ENCODE results near the gene TNS3.

The TNS3 gene

DNA sequence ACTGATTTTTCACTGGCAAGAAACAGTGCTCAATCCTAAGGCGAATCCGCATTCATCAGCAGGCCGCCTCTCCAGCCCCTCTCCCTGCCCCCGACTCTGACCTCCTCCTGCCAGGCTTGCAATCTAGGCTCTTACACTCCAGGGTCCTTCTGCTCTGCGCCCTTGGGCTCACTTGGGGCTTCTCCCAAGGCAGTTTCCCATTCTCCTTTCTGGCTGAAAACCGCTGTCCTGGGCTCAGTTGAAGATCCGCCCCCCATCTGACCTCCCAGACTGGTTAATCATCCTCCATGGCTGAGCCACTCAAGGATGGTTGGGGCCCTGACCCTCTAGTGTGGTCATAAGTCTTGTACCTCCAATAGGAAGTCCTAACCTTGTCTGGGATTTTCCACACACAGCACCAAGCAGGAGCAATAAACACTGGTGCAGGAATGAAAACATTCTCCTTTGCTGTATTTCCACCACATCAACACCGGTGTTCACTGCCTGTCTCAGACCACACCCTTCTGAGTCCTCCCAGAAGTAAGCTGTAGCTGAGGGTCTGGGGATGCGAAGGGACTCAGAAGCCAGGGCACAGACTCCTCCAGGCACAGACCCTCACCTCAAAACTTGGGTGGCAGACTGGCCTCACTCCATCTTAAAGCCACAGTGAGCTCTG lies 42.4 kb downstream of the TNS3 start:
- no peak for DNase-seq

DNA sequence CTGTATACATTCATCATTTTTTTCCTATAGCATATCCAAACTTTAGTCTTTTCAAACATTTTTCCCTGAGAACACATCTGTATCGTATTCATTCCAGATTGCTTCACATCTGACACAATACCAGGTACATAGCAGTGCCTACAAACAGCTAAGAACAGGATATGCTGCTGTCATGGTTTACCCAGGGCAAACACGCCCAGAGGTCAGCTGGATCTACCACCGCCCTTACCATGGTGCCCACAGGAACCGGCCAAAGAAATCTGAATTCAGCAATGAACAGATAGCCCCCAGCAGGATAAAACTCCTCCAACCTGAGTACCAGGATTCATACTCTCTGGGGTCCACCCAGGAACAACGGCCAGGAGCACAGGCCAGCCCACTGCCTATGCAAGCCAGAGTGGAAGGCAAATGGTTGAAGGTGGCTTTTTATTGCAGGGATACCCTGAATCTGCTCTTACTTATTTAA lies 43.0 kb downstream of the TNS3 start:
- no peak for DNase-seq

DNA sequence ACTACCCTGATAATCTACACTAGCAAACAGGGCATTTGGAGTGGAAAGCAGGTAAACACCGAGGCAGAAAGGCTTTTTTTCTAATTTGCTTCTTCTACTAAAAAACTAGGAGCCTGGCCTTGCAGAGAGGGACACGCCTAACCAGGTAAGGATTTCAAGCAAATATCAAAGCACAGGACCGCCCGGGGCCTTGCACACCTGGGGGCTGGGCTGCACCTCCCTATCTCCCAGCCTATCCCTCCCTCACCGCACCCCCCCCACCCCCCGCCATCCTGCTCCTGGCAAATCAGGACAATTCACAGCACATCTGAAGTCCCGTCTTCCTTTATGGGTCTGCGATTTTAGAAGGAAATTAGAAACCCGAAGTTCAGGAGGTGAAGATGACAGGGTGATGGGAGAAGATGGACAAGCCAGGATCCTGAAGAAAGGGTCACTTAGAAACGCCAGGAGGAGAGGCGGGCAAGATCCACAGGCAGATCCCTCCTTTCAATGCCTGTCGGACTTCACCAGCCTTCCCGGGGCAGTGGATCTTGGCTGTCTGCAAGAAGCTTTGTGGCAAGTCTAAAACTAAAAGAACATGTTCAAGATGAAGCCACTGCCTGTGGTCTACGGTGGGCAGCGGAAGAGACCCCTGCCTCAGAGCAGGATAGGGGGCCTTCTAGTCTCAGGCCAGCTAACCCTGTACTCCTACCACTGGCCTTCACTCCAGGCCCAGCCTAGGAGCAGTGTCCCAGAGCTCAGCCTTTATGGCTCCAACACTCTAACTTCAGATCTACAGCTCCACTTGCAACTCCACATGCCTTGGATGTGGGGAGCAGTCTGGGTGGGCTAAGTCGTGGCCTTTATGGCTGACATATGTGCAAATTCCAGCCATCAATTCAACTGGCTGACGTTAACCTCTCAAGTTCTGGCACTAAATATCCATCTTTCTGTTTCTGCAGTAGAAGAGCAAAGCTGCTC lies 43.9 kb downstream of the TNS3 start:
- DNase-seq: no peak

DNA sequence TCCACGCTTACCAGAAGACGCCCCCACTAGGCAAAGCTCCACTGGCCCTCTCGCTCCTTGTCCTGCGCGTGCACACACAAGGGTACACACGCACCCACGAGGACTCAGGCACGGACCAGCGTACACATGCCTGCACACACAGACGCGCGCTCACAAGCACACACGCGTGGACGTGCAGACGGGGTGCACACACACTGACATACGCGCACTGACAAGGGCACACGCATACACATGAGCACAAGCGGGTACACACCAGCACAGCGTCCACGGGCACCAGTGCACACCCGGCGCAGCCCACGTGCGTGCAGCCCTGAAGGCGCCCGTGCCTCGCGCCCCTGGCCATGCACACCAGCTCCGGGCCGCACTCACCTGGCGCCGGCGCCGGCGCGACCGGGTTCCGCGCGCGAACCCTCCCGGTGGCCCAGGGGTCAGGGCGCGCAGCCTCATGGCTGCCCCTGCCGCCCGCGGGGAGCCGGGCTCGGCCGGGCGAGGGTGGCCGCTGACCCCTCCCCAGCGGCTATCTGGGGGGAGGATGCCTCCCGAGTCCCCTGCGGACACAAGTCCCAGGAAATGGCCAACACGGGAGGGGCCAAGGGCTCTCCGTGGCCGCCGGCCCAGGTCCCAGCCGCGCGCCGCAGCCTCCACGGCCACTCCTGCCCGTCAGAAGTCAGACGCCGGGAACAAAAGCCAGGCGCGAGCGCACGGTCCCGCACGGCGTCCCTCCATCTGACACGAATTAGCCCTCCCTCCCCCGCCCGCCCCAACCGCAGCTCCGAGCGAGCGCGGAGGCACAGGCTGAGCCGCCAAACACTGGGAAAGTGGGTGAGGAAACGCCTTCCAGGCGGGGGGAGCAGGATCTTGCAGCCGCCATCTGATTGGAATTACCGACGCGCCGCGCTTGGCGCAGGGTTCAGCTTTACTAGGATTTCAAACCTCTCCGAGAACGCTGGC lies 45.0 kb downstream of the TNS3 start:
- DNase-seq: no peak

DNA sequence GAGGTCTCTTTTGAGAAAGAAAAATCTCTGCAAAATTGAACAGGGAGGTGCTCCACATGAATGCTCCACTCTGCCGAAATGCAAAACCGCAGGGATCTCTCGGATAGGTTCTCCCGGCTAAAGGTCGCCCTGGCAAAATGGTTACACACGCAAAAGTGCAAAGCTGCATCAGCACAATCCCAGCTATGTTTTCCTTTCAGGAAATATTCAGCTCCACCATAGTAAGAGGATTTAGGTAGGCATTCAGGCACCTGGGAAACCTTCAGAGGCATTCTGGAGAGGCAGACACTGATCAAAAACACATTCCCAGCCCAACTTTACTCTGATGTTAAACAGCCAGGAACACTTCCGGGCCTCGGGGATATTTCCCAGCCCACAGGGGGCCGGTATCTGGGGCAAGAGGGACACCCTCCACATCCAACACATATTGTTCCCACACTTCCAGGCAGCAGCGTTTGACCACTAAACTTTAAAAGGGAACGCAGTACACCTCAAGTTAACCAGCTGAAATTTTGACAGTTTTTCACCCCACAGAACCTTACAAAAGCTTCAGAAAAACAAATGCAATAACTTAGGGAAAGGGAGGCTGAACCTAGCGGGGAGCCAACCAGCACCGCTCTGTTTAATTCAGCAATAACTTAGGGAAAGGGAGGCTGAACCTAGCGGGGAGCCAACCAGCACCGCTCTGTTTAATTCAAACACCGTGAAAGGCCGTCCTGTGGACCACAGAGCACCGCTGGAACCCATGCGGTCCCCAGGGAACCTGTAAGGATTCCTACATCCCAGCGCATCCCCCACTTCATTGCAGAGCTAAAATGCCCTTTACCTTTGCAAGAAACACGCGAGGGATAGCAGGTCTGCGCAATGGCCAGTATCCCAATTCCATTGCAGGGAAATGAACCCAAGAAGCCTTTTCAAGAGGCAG lies 45.9 kb downstream of the TNS3 start:
- no peak for DNase-seq

DNA sequence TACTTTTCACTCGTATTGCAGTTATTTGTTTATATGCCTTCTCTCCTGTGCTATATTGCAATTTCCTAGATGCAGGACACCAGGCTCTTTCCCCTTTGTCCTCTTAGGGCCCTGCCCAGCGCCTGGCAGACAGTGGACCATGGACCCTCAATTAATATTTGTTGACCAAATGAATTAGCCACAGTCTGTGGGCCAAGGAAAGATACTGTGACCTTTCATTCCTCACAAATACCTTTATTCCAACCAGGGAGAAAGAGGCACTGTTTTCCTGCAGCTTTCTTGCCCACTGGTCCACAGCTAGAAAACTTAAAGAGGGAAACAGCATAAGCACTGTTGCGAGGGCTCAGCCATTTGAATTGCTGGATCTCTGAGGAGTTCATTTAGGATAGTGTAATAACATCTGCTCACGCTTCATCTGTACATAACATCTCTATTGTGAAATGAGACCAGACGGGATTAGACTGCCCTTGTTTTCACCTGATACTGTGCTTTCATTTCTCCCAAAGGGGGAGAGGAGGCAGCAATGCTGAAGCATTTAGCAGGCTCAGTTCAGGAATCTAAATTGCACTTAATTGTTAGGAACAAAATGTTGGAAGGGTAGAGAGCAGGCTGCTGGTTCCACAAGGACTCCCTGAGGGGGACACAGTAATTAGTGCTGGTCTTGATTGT lies 46.7 kb downstream of the TNS3 start:
- no peak for DNase-seq

DNA sequence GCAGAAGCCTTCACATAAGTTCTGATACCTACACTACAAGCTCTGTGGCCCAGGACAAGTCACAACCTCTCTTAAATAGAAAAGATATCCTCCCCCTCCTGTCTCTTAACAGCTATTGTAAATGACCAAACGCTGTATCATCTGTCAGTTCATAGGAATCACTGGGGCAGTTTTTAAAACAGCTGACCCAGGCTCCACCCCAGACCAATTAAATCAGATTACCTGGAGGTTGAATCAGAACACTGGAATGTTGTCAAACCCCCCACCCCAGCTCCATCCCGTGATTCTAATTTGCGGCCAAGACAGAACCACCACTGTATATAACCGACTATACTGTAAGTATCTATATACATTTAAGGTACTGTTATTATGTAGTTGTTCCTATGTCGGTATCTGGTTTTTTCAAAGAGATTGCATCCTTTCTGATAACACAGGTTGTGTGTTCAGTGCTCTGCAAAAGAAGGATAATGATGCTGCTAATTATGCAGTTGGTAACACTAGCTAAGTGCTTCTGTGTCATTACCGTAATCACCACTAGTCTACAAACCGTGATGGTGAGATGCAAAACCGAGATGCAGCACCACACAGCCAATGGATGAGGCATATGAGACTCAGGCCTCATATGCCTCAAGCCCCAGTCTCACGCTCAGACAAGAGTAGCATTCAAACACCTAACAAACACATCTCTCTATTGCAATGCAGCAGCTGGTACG lies 47.4 kb downstream of the TNS3 start:
- no peak for DNase-seq

DNA sequence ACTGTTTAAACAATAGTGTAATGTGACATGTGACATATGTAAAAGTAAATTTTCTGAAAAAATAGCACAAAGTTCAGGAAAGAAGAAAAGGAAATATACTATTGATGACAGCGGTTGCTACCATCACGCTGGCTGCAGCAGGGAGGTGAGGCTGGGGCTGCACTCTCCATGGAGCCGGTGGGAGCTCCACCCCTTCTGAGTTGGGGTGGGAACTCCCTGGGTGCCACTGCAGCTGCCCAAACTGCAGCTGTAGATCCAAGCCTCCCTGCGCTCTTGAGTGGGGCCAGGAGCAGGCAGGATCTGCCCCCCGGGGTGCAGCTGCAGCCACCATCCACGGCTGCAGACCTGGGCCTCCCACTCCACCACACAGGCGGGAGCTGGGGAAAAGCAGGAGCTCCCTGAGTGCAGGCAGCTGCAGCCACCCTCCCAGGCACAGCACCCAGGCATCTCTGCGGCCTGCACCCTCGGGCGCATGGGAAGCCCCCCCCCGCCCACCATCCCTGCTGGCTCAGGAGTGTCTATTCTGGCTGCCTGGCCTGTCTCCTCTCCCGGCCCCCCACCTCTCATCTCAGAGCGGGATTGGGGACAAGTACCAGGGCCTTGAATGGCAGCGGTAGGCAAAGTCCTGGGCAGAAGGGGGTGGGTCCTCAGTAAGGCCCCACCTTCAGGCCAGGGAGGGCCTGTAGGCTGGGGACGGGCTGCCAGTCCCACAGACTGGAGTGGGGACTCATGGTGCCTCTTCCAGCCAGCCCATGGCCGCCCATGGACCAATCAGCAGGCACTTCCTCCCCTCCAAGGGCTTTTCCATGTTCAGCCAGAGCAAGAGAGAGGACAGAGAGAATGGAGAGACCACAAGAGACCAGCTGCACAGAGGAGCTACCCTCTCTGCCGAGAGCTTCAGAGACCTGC lies 50.1 kb downstream of the TNS3 start:
- no peak for DNase-seq

DNA sequence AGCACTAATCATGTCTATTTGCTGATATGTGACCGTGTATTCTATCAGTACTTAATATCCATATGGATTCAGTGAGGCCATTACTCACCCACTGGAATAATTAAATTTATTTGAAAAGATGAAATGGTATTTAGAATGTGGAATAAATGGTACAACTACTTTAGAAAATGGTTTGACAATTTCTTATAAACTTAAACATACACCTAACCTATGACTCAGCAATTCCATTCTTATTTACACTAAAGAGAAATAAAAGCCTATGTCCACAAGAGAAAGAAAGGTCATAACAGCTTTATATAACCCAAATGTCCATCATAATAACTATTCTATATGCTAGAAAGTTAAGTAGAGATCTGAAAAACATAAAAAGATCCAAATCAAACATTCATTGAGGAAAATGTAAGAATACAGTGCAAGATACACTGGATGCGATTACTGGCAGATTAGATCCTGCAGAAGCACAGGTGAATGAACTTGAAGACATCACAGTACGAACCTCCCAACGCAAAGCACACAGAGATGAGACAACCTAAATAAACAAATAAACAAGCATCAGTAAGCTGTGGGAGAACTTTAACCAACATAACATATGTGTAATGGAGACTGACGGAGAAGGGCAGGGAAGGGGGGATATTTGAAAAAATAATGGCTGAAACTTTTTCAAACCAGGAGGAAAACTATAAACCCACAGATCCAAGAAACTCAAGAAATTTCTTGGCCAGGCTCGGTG lies 51.9 kb downstream of the TNS3 start:
- no peak for DNase-seq

DNA sequence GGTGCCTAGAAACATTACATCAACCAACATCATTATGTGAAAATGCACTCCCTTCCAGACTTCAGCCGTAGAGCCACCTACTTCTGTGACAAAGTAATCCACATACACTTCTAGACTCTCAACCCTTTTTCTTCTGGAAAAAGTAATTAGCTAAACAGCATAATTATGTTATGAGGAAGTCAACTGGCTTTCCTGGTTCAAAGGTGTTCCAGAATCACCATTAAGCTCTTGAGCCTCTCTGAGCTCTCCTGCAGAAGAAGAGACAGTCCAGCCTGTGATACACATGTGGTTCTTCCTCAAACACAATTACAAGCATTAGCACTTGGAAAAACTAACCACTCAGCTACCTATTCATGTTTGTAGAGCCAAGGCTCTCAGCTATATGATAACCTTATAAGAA lies 52.5 kb downstream of the TNS3 start:
- DNase-seq: no peak

DNA sequence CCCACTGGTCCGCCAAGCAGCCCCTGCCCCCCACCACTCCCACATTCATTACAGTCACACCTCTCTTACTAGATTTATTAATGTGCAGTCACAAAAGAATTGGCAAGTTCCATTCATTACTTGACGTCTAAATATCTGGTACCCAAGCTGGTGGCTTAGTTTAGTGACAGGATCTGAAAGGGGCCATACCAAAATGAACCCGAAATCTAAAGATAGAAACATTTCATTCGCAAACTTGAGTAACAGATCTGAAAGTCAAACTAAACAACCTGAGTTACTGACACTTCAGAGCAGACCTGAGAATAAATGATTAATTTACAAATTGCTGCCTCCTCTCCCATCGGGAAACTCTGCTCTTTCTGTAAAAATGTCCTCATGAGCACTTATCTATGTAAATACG lies 53.4 kb downstream of the TNS3 start:
- no peak for DNase-seq

DNA sequence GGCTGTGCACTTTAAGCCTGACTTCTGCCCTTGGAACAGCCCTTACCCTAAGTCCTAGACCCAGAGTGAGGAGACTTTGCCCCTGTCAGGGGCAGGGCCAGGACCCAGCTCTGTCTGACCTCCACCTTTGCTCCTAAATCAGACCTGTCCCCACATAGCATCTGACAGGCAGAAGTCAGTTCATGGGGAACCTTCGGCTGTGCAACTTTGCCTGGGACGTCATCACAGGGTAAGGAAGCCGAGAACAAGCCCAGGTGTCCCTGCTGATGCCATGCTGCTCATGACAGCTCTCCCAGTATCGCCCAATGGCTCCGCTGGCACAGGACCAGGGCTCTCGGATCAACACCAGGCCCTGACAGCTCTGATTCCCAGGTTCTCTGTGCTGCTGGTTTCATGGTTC lies 55.4 kb downstream of the TNS3 start:
- no peak for DNase-seq

DNA sequence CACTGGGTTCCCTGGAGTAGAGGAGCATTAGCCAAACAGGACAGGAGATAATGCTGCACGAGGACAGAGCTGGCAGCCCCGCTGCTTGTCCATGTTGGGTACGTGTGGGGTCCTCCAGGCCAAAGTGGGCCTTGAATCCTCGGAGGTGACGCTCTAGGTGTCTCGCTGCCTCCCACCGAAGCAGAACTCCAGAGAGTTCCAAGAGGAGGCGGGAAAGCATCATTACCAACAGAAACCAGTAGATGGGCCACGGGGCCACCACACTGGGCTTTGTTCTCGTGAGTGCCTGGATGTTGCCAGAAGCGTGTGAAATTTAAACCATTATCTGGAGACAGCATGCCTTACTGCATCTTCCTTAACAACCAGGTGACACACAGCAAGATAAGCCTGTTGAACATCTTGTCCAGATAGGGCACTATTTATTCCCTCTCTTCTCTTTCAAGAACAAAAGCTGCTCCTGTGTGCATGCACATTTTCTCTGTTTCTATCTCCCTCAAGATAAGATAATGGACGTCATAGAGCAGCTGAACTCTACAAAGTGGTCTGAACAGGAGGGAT lies 56.8 kb downstream of the TNS3 start:
- DNase-seq: no peak

DNA sequence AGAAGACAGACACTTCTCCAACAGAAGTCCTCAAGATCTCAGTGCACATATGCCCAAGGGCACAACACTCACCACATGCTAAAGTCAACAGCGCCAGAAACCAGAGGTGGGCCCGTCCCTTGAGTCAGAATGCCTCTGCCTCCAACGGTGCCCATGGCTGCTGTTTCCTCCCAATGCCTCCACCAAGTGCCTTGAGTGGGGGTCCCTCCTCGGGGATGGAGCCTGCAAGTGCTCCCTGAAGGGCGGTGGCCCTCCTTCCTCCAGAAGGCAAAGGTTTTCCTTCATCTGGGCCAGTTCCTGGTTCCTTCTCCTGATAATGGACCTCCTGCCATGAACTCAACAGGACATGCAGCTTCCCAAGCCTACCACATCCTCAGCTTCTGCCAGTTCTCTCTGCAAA lies 58.5 kb downstream of the TNS3 start:
- DNase-seq: no peak

DNA sequence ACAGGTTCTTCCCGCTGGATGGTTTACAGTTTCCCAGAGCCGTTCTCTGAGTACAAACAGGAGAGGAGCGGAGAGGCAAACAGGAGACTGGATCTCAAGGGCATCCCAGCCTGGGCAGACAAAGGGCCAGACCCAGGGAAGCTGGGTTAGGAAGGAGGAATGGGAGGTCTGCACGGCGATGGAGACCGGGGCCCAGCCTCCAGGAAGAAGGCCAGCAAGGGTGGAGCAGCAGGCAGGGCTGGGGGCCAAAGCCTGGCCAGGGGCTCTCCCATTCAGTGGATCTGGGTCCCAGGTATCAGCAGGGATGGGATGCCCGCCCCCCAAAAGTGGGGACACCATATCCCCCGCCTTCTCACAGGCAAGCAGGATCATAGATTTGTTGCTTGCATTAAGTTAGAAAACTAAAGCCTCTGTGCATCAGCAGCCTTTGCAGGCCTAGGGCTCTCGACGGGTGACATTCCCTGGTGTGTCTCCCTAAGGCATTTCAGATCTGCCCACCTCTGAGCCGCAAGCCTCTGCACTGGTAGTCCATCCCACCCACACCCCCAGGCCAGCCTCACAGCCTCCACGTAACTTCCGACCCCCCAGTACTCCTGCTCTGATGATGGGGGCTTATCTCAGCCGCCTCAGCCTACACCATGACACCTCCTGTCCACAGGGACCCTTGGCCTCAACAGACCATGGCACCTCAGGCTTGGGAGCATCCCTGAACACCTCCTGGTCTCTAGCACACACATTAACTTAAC lies 59.9 kb downstream of the TNS3 start:
- DNase-seq: no peak

DNA sequence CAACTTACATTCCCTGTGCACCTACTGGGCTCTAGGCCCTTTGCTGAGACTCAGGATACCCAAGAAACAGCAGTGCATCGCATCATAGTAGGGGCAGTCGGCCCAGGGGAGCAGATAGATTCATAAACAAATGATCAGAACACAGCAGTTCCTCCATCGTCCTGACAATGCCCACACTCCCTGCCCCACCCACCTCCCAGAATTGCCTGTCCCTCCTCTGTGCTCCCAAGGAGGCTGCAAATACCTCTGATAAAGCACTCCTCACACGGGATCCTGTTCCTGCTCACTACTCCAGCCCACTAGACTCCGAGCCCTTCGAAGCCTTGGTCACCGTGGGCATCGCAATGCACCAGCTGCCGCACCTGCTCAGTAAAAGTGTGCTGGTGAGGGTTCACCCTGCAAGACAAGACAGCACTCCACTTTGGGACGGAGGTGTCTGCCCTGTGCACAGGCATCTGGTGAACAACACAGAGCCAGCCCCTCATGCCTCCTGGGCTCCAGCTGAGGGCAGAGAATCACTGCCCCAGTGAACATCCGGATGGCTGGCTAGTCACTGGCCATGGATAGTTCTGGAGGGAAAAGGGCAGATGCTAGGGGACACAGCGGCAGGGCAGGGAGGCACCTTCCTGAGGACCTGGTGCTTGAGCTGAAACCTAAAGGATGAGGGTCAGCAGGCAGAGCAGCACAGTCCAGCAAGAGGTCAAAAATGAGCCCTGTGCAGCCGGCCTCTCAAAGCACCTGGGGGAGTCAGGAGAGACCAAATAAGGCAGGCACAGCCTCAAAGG lies 60.7 kb downstream of the TNS3 start:
- DNase-seq: no peak

DNA sequence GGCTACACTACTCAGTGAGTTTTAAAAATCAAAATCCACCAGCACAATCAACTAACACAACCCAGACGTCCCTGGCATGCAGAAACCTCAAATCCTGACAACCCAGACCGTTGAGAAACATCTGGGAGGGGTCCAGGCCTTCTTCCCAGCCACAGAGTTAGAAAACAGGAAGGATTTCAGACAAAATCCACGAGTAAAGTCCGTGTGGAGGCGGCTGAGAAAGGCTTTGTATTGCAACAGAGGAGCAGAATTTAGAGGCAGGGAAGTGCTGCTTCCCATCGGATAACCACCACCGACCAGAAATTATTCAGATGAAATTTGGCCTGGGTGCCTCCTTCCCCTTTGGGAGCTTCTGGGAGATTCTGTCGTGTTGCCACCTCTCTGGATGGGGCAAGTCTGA lies 61.5 kb downstream of the TNS3 start:
- DNase-seq: no peak
